Measurements from ENCODE around the gene GPR137B. TPM values are rescaled to one million over a fixed set of nuclear protein-coding genes. Genes with fewer than 3 reads are reported as not detected.
"Not testable (repeated sequence)": the region's sequence is repeated elsewhere in the genome, so short reads cannot be mapped to it uniquely, and the experiment has no call there.

Gene GPR137B
- total RNA-seq, 1 experiment from 2014 or later = 6.5 TPM

DNA sequence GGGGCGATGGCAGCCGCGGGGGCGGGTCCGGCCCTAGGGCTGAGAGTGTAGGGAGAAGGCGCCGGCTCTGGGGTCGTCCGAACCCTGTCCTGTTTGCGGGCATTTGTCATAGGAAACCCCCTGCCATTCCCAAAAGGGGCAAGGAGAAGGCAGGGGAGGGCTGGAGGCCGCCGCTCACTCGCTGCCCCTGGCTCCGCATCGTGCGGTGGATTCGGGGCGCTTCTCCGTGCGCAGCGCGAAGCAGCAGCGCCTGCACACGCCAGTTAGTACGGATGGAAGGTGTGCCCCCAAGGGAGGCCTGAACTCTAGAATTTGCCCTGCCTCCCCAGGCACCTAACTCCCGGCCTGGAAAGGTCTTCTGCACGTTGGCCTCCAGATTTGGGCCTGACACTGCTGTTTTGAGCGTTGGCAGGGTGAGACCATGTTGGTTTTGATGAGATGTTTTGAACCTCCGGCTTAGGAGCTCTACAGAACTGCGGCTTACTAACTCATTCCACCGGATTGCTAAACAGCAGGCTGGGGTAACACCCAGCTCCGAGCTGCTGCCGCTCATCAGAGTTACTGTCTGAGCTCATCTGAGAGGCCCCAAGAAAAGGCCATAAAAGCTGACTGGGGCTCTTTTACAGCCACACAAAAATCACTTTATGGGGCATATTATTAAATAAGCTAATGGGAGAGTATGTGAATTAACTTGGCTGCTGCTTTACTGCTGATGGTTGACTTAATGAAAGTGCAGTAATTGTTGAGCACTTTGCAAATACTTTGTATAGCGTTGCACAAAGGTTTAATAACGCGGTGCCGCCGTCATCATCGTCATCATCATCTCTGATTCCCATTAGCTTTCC lies 987 bp downstream of the GPR137B start:
- DNase-seq (ENCODE audit: extremely low read depth, low read depth) = no peak

DNA sequence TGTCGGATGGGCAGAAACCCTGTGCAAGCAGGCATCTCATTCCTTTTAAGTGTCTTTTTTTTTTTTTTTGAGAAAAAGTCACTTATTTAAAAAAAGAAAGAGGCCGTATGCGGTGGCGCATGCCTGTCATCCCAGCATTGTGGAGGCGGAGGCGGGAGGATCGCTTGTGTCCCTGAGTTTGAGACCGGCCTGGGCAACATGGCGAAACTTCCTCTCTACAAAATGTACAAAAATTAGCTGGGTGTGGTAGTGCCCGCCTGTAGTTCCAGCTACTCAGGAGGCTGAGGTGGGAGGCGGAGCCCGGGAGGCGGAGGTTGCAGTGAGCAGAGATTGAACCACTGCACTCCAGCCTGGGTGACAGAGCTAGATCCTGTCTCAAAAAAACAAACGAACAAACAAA lies 1.7 kb downstream of the GPR137B start:
- DNase-seq (ENCODE audit: extremely low read depth, low read depth) = no peak

DNA sequence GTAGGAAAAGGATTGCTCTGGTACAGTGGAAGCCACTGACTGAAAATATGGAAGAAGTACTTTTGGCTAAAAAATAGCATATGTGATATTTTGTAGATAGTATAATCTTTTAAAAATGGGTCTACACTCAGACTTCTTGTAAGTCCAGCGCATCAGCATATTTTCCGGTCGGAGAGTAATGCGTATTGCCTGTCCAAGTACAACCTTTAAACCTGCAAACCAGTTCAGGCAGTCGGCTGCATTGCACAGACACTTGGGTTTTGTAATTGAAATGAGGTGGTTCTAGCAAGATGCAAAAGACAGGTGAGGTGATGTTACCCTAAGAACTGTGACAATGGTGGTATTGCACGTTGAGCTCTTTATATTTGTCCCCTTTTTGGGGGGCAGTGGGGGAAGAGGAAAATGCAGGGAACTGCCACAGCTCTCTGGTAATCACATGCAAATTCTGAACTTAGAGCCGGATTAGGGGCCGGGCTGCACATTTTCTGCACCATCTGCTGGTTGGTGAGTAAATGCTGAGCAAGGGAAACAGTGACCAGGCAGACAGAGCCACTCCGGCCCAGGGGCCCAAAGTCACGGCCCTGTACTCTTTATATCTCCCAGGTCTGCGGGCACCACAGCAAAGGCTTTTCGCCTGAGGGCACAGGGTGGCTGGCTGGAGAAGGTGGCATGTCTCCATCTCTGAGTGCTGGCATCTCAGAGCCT lies 2.3 kb downstream of the GPR137B start:
- no peak for DNase-seq (ENCODE audit: extremely low read depth, low read depth)

DNA sequence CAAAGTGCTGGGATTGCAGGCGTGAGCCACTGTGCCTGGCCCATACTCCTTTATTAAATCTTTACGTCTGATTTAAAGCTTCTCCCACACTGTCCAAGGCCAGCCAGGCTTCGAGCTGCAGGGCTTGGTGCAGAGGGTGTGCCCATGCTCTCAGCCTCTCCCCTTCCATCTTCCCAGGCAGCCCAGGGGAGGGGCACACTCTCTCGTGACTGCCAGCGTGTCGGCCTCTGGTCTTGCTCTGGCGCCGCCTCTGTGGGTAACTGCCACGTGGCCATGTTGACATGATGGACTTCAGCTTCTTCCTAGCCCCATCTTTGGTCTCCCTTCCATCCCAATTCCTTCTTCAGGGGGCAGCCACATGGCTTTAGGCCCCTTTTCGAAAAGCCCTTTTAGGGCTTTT lies 4.7 kb downstream of the GPR137B start:
- DNase-seq (ENCODE audit: extremely low read depth, low read depth) = no peak

DNA sequence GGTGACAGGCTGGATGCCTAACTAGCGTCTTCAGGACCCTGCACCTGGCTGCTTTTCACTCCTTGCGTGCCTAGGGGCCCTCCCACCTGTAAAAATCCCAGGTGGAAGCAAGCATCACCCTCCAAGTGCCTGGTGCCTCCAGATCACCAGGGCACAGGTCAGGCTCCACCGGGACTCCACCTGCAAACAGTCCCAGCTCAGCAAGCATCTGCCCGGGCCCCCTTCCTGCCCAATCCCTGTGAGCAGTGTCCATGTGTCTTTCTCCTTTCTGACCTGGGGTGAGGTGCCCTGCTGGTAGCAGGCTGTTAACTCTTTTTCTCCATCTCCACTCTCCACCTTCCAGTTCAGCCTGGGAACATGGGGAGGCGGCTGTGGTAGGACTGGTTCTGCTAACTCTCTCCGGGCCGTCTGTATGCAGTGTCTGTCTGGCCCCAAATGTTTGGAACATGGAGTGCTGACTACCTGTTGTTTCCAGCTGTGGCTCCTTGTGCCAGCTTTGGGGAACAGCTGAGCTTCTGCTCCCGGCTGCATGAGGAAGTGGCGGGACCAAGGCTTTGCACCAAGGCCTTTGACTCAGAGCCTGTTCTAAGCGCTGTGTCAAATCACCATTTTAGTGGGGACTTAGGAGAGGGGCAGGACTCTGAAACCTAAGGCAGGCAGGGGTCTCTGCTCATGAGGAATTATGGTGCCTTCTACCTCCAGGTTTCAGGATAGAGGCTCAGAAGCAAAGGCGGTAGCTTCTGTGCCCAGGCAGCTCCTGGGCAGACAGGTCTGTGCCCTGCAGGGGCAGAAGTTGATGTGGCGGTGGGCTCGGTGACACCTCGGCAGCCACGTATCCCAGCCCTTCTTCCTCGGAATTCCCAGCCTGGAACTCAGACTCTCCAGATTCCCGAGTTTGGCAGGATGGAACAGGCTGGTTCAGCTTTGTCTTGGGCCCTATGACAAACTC lies 5.5 kb downstream of the GPR137B start:
- DNase-seq (ENCODE audit: extremely low read depth, low read depth) = no peak

DNA sequence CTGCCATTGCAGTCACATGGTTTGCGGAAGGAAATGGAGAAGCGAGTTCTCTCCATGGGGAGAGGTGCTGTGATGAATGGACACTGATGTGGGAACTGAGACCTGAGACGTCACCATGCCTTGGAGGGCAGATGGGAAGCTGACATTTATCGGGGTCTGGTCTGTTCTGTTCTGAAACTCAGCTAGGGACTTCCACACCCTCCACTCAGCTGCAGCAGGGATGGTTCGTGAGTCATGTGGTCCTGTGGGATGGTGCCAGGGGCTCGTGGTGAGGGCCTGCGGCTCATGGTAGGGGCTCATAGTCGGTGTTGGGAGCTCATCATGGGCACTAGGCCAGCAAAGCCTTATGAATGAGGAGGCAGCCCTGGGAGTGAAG lies 6.1 kb downstream of the GPR137B start:
- DNase-seq (ENCODE audit: extremely low read depth, low read depth) = no peak

DNA sequence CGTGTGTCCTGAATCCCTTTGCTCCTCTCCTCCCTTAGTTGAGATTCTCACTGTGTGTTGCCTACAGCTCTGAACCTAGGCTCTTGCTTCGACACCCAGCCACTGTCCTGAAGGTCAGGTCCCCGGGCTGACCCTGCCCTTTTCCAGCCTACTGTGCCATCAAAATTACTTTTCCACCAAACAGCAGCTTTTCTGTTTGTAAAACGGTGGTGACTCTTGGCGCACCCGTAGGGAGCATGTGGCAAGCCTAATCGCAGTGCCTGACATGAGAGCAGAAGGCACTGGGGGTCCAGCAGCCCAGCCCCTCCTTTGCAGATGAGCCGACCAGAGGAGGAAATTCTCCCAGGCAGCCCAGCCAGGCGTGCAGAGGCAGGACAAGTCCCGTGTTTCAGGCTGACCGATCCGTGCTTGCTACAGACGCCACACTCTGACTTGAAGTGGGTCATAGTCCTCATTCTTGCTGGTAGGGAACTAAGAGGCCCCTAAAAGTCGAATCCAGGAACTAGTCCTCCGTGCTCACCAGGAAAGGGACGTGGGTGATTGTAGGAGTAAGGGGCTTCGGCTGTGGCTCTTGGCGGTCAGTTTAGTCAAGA lies 6.8 kb downstream of the GPR137B start:
- no peak for DNase-seq (ENCODE audit: extremely low read depth, low read depth)

DNA sequence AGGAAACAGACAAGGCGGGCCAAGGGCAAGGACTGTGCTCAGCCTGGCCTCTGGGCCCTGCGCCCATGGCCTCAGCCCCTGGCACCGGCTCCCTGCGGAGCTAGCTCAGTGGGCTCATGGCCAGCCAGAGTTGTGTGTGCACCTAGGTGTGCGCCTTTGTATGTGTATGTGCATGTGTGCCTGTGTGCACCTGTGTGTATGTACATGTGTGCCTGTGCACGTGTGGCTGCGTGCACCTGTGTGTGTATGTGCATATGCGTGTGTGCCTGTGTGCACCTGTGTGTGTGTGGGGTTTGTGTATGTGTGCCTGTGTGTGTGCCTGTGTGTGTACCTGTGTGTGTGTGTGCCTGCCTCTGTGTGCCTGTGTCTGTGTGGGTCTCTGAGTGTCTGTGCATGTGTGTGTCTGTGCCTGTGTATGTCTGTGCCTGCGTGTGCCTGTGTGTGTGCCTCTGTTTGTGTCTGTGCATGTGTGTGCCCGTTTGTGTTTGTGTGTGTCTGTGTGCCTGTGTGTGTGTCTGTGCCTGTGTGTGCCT lies 7.4 kb downstream of the GPR137B start:
- no peak for DNase-seq (ENCODE audit: extremely low read depth, low read depth)

DNA sequence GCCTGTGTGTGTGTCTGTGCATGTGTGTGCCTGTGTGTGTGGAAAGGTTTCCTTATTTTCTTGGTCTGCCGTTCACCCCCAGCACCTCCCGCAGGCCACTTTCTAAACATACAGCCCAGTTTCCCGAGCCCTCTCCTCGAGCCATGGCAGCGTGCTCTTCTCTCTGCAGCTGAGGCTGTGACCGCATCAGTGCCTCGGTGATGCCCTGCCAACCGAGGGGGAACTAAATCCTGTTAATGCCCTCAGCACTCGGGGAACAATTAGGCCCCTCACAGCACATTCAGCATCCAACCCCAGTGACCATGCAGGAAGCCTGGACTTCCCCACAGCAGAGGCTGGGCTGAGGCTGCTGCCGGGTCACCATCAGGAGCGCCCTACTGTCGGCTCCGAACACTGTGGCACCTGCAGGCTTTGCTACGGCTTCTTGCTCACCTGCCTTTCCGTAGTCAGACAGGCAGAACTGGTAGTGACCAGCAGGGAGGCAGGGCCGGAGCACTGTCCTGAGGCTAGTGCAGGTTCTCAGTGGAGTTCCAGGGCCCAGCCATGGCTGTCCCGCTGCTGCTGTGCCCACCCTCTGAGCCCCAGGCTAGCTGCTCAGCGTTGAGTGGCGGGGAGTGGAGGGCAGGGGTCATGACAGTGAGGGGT lies 8.1 kb downstream of the GPR137B start:
- DNase-seq (ENCODE audit: extremely low read depth, low read depth) = no peak

DNA sequence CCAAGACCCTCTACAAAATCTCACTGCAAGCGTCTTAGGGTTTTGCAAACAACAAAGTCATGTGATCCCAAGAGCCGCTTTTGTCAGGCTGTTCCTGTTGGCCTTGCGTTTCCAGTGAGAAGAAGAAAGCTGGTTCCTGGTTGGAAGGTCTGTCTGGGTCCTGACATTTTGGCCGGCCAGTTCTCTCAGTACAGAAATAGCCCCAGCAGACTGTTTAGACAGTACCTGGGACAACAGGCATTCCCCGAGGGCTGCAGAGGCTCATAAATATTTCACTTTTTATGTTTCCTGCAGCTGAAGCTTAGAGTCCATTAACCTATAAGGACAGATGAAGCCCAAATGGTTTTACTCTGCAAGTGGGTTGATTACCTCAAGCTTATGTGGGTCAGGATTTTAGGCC lies 8.6 kb downstream of the GPR137B start:
- DNase-seq (ENCODE audit: extremely low read depth, low read depth) = no peak

DNA sequence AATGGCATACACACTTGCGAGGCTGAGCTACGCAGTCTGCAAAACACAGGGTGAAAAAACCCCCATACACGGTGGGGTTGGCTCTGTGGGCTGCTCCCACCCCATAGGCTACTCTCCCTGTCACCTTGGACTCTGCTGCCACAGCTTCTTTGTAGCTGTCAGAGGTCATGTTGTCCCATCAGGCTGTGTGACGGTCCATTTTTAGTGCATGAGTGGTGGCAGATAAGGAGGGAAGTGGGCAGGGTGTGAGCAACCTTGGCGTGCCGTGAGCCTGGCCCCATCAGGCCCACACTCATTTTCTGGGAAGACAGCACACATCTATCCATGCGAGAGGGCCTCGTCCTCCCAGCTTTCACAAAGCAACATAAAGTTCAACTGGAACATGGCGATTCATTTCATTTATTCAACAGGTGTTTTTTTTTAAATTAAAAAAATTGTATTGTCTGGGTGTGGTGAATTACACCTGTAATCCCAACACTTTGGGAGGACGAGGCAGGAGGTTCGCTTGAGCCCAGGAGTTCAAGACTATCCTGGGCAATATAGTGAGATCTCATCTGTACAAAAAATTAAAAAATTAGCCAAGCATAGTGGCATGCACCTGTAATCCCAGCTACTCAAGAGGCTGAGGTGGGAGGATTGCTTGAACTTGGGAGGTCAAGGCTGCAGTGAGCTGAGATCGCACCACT lies 9.5 kb downstream of the GPR137B start:
- no peak for DNase-seq (ENCODE audit: extremely low read depth, low read depth)

DNA sequence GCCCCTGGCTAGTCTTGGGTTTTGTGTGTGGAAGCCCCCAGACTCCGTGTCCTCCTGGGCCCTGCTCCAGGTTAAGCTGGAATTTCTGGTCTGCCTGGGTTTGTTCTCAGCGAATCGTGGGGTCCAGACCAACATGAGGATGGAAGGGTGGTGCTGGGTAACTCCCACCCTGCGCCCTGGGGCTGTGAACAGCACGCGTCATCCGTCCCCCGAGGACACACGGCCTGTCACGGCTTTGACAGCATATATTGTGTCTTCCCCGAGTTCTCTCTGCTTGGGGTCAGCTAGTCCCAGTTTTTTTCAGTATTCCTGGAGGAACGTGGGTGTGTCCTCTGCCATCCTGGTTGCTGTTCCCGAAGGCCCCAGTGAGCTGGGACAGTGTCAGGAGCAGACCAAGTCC lies 11.8 kb downstream of the GPR137B start:
- DNase-seq (ENCODE audit: extremely low read depth, low read depth) = no peak

DNA sequence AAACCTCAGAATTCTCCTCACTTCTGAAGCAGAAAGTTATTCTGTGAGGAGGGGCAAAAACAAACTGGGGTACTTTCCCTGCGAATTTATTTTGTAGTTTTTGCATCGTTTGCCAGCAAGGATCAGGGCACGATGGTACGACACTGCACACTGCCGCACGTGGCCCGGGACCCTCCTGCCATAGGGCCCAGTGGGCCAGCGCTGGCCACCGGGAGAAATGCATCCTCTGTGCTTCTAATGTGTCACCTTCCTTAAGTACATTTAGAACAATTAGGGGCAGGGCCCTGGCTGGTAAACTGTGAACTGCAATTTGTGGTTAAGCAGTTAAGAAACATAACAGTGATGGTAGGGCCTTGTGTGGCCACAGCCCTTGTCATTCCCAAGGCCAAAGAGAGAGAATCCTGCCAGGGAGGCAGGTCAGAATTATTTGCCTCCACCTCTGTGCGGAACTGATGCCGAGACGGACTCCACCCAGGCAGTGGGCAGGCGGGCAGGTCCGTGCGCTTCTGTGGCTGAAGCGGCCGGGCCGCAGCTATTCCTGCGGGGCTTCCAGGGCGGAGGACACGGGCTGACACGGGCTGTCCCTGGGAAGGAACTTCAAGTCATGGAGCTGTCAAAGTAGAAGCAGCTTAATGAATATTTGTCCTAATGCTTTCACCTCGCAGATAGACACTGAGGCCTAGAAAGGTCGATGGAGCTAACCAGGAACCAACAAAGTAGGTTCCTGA lies 12.5 kb downstream of the GPR137B start:
- no peak for DNase-seq (ENCODE audit: extremely low read depth, low read depth)

DNA sequence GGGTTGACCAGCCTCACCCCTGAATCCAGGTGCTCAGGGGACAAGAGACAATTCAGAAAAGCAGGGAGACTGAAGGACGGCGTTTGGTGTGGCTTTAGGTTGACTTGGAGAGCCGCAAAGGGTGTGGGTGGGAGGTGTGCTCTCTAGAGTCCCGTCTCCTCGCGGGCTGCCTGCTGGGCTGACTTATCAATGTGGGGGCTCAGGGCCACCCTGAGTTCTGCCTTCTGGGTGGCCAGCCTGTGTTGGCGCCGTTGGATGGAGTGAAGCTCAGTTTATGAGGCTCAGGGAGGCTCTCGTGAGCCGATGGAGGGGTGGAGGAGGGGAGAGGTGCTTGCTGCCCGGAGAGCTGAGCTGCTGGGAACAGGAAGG lies 13.0 kb downstream of the GPR137B start:
- DNase-seq (ENCODE audit: extremely low read depth, low read depth) = no peak

DNA sequence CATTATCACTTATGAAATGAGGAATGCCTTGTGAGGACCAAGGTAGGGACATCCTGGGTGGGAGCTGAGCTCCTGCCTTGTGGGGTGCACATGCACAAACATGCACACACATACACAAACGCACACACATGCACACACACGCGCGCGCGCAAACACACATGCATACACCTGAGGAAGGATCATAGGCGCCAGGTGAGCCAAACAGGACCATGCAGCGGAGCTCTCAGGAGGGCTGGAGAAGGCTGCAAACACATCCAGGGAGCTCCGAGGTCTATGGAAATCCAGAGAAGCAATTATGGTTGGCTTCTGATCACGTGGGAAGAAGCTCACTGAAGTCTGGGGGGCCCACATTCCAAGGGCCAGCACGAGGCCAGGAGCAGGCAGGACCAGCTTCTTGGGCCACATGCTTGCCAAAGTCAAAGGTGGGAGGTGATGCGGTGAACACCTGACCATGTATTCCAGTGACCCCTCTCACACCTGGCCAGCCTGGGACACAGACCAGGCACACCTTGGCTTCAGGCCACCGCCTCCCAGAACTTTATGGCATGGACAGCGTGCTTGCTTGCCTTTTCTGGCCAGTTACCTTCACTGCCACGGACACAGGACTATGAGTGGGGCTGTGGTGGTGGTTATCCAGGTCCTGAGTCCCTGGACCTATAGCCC lies 13.6 kb downstream of the GPR137B start:
- no peak for DNase-seq (ENCODE audit: extremely low read depth, low read depth)

DNA sequence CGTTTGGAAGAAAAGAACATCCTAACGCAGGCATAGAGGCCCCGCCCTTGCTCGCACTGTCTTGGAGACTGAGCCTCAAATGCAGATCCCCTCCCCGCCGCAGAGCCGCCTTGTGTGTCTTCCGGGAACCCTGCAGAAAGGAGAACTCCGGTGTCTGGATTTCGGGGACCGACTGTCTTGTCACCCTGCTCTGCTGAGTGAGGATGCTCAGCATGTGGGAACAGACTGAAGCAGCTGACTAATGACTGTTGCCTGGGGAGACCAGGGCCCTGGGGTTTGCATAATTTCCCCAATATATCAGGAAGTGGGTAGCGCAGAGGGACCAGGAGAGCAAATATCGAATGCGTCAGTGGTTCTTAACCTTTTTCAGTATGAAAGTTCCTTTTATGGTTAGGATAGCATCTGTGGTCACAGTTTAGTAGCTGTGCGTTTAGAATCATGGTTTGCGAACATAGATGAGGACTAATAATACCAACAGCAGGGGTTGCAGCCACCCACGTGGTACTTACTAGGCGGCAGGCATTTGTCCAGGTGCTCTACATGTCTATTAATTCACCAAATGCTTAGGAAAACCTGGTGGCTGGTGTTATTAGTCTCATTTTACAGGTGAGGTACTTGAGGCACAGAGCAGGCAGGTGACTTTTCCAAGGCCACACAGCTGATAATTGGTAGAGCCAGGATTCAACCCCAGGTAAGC lies 14.3 kb downstream of the GPR137B start:
- DNase-seq (ENCODE audit: extremely low read depth, low read depth) = no peak

DNA sequence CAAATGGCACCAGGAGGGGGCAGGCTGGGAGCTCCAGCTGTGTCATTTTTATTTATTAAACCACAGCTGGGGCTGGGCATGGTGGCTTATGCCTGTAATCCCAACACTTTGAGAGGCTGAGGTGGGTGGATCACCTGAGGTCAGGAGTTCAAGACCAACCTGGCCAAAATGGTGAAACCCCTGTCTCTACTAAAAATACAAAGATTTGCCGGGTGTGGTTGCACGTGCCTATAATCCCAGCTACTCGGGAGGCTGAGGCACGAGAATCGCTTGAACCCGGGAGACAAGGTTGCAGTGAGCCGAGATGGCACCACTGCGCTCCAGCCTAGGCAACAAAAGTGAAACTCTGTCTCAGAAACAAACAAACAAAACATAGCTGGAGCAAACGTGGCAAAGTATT lies 15.7 kb downstream of the GPR137B start:
- not testable (repeated sequence) for DNase-seq (ENCODE audit: extremely low read depth, low read depth)

DNA sequence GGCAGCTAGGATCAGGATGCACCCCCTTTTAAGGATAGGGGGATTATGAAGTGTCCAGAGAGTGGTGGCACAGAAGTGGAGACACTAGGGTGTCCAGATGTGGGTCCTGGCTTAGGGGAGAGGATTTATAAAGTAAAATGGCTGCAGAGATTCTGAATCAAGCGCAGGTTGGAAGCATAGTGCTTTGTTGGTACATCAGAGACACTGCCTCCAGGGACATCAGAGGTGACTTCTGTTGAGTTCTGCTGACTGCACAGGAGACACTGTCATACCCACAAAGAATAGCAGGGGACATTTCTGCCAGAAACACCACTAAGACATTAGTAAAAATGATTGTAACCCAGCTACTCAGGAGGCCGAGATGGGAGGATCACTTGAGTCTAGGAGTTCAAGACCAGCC lies 16.4 kb downstream of the GPR137B start:
- DNase-seq (ENCODE audit: extremely low read depth, low read depth) = no peak

All from NCI-H460 (cell line).